Endodermal cell (in vitro differentiated cells): ENCODE measurements around the gene MAP3K5. TPM values are rescaled to one million over a fixed set of nuclear protein-coding genes. Genes with fewer than 3 reads are reported as not detected.

Experiments
- DNase-seq: peaks from one replicate; pipeline ENCODE4 v3.0.0-alpha.2; 2017
- H3K27ac ChIP-seq: 2 replicates; pipeline ENCODE4 v1.5.1; 2013; ENCODE audit warnings: mild to moderate bottlenecking, low read depth, low read length, moderate library complexity
- H3K27me3 ChIP-seq: 2 replicates; pipeline ENCODE4 v1.6.1; 2013; ENCODE audit warnings: mild to moderate bottlenecking, low read length, moderate library complexity; ENCODE audit not compliant: insufficient read depth, control insufficient read depth, poor library complexity, severe bottlenecking
- H3K36me3 ChIP-seq: 2 replicates; pipeline ENCODE4 v1.7.0; 2013; ENCODE audit warnings: mild to moderate bottlenecking, low read length, moderate library complexity; ENCODE audit not compliant: control insufficient read depth, insufficient read depth
- H3K4me1 ChIP-seq: one replicate; pipeline ENCODE4 v1.7.0; 2013; ENCODE audit warnings: low read length; ENCODE audit not compliant: control insufficient read depth, insufficient read depth
- H3K4me3 ChIP-seq: 2 replicates; pipeline ENCODE4 v1.5.1; 2013; ENCODE audit warnings: mild to moderate bottlenecking, low read length, moderate library complexity
- H3K9ac ChIP-seq: 2 replicates; pipeline ENCODE4 v1.6.1; 2013; ENCODE audit warnings: mild to moderate bottlenecking, low read length, moderate library complexity; ENCODE audit not compliant: poor library complexity, severe bottlenecking; ENCODE audit errors: extremely low read depth
- H3K9me3 ChIP-seq: 2 replicates; pipeline ENCODE4 v1.6.1; 2013; ENCODE audit warnings: mild to moderate bottlenecking, low read length, moderate library complexity; ENCODE audit not compliant: control insufficient read depth
- H3K27ac Mint-ChIP-seq: 2 replicates; pipeline ENCODE4 v1.8.0; 2020; ENCODE audit warnings: mixed read lengths
- H3K27me3 Mint-ChIP-seq: 2 replicates; pipeline ENCODE4 v1.8.0; 2021; ENCODE audit warnings: mild to moderate bottlenecking, mixed read lengths; ENCODE audit not compliant: insufficient read depth
- H3K36me3 Mint-ChIP-seq: 2 replicates; pipeline ENCODE4 v1.8.0; 2020; ENCODE audit warnings: low read depth, mixed read lengths
- H3K4me1 Mint-ChIP-seq: 2 replicates; pipeline ENCODE4 v1.8.0; 2020; ENCODE audit warnings: mixed read lengths
- H3K4me3 Mint-ChIP-seq: 2 replicates; pipeline ENCODE4 v1.8.0; 2020; ENCODE audit warnings: mild to moderate bottlenecking, moderate library complexity, mixed read lengths
- H3K9me3 Mint-ChIP-seq: 2 replicates; pipeline ENCODE4 v1.8.0; 2020; ENCODE audit warnings: mild to moderate bottlenecking, mixed read lengths
- WGBS, 2 experiments: methylation state at CpG; one replicate each; pipeline versions ENCODE4 v1.1.5 to v1.1.7; 2013; ENCODE audit warnings: missing lambda C conversion rate in 2 of 2, mixed read lengths in 1 of 2; ENCODE audit not compliant: insufficient coverage in 1 of 2, insufficient read length in 1 of 2; 5-methylcytosine and 5-hydroxymethylcytosine counted together
- total RNA-seq, 2 donors: library from RNA; stranded (reverse); fragmentation: NEBNext Ultra II Directional in 1 of 2; extraction: Animal tissue kit (Norgen Biotek cat#: 25700) in 1 of 2; gene quantifications; 2 replicates in 1 of 2; 3 replicates in 1 of 2; pipeline ENCODE4 v1.2.1, GENCODE V29; 2021
- TF ChIP-seq, protein P1 (sequence below): fragments of 200-600 bp; sonication (generic); conservative IDR thresholded peaks from 2 replicates; pipeline ENCODE4 v1.5.0; 2021; ENCODE audit warnings: antibody characterized with exemption, mild to moderate bottlenecking

Gene MAP3K5
- total RNA-seq, 2 donors from 2014 or later: 1.6 to 3.4 TPM

DNA sequence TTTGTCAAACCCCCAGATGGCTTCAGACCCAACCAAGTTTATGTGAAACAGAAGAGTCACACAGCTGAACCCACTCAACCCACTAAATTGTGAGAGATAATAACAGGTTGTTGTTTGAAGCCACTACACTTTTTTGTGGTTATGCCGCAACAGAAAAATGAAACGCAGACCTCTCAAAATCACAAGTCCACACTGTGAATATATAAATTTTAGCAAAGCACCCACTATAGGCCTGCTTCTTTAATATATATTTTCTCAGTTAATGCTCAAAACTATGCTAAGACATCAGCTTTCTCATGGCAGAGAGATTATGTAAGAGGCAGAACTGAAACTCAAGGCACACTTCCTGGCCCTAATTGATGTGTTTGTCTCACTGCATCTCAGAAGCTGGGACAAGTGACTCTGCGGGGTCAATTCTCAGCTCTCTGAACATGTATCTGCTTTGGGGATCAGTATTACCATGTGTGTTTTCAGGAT lies 27.7 kb downstream of the MAP3K5 start:
- Histone ChIP-seq H3K9ac (no peak overlapping the region), H3K4me3 (no peak overlapping the region), H3K27ac (no peak overlapping the region), H3K4me1 (no peaks in the 10 kb centered on the region), H3K9me3 (no peaks in the 10 kb centered on the region), H3K27me3 (no peaks in the 10 kb centered on the region), H3K36me3 (no peaks in the 10 kb centered on the region)
- no peaks in the 10 kb centered on the region for H3K4me1 Mint-ChIP-seq
- no peak overlapping the region for H3K27ac Mint-ChIP-seq
- H3K9me3 Mint-ChIP-seq: no peaks in the 10 kb centered on the region
- H3K27me3 Mint-ChIP-seq: no peaks in the 10 kb centered on the region
- DNase-seq: no peak
- H3K36me3 Mint-ChIP-seq: no peaks in the 10 kb centered on the region
- 83 to 98% methylated on average over 1 to 3 of the region's 3 CpGs for WGBS, 2 experiments
- TF ChIP-seq, protein P1, sequence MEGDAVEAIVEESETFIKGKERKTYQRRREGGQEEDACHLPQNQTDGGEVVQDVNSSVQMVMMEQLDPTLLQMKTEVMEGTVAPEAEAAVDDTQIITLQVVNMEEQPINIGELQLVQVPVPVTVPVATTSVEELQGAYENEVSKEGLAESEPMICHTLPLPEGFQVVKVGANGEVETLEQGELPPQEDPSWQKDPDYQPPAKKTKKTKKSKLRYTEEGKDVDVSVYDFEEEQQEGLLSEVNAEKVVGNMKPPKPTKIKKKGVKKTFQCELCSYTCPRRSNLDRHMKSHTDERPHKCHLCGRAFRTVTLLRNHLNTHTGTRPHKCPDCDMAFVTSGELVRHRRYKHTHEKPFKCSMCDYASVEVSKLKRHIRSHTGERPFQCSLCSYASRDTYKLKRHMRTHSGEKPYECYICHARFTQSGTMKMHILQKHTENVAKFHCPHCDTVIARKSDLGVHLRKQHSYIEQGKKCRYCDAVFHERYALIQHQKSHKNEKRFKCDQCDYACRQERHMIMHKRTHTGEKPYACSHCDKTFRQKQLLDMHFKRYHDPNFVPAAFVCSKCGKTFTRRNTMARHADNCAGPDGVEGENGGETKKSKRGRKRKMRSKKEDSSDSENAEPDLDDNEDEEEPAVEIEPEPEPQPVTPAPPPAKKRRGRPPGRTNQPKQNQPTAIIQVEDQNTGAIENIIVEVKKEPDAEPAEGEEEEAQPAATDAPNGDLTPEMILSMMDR: no peak
- no peak overlapping the region for H3K4me3 Mint-ChIP-seq

DNA sequence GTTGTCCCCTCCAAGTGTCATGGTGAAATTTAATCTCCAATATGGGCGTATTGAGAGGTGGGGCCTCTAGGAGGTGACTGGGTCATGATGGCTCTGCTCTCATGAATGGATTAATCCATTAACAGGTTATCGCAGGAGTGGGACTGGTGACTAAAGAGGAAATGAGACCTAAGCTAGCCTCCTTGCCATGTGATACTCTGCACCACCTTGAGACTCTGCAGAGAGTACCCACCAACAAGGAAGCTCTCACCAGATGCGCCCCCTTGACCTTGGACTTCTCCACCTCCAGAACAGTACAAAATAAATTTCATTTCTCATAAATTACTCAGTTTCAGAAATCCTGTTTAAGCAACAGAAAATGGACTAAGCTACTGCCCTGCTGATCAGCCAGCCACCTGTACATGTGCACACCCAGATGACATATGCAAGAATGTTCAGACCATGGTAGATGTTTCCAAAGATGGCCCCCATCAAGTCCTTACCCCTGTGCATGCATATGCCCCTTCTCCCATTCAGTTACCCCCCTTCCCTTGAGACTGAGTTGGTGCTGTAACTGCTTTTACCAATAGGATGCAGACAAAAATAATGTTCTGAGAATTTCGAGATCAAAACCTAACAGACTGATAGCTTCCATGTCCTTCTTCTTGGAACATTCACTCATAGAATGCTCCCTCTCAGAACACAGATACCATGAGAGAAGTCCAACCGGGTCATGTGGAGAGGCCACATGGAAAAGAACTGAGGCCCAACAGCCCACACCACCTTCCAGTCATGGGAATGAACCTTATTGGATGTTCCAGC lies 28.4 kb downstream of the MAP3K5 start:
- Mint-ChIP-seq H3K27ac (no peak overlapping the region), H3K4me3 (no peak overlapping the region), H3K4me1 (no peaks in the 10 kb centered on the region), H3K36me3 (no peaks in the 10 kb centered on the region), H3K9me3 (no peaks in the 10 kb centered on the region), H3K27me3 (no peaks in the 10 kb centered on the region)
- H3K4me3 ChIP-seq: no peak overlapping the region
- H3K27ac ChIP-seq: no peak overlapping the region
- no peaks in the 10 kb centered on the region for H3K4me1 ChIP-seq
- 92 to 93% methylated on average over 3 to 5 of the region's 5 CpGs for WGBS, 2 experiments
- no peaks in the 10 kb centered on the region for H3K27me3 ChIP-seq
- H3K9me3 ChIP-seq: no peaks in the 10 kb centered on the region
- TF ChIP-seq, protein P1: no peak
- H3K36me3 ChIP-seq: no peaks in the 10 kb centered on the region
- no peak for DNase-seq
- H3K9ac ChIP-seq: no peak overlapping the region

DNA sequence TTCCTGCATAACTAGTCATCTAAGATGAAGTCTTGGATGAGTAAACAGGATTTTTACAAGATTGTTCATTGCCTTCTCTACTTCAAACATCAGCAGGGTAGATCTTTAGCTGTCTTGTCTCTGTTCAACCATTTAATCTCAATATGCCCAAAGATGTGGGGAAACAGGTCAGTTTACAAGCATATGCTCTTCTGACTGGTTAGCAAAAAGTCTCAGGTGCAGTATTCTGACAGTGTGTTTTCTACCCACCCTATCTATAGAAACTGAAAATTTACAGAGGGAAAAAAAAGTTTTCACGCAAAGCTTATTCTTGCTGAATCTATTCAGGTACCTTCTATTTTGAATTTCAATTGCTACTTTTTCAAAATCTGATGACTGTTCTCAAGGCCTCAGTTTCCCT lies 29.0 kb downstream of the MAP3K5 start:
- TF ChIP-seq, protein P1: no peak
- Histone ChIP-seq H3K9me3 (no peaks in the 10 kb centered on the region), H3K27ac (no peak overlapping the region), H3K9ac (no peak overlapping the region), H3K4me1 (no peaks in the 10 kb centered on the region), H3K36me3 (no peaks in the 10 kb centered on the region), H3K27me3 (no peaks in the 10 kb centered on the region), H3K4me3 (no peak overlapping the region)
- no peaks in the 10 kb centered on the region for H3K36me3 Mint-ChIP-seq
- H3K27ac Mint-ChIP-seq: no peak overlapping the region
- DNase-seq: no peak
- H3K9me3 Mint-ChIP-seq: no peaks in the 10 kb centered on the region
- 88 to 100% methylated on average over 1 of the region's 1 CpG for WGBS, 2 experiments
- no peaks in the 10 kb centered on the region for H3K27me3 Mint-ChIP-seq
- no peaks in the 10 kb centered on the region for H3K4me1 Mint-ChIP-seq
- H3K4me3 Mint-ChIP-seq: no peak overlapping the region
